Activated T-cell treated with anti-CD3 and anti-CD28 coated beads, Interleukin-2, amount 50 U/mL, for 1 hour (primary cell): ENCODE measurements around the gene ABHD16B.
A peak's percentile ranks its signal among the peaks of the same experiment; 100 is the strongest.

Experiments used
- DNase-seq: peaks from one replicate; pipeline ENCODE4 v3.0.0-alpha.2; 2020

Gene ABHD16B

DNA sequence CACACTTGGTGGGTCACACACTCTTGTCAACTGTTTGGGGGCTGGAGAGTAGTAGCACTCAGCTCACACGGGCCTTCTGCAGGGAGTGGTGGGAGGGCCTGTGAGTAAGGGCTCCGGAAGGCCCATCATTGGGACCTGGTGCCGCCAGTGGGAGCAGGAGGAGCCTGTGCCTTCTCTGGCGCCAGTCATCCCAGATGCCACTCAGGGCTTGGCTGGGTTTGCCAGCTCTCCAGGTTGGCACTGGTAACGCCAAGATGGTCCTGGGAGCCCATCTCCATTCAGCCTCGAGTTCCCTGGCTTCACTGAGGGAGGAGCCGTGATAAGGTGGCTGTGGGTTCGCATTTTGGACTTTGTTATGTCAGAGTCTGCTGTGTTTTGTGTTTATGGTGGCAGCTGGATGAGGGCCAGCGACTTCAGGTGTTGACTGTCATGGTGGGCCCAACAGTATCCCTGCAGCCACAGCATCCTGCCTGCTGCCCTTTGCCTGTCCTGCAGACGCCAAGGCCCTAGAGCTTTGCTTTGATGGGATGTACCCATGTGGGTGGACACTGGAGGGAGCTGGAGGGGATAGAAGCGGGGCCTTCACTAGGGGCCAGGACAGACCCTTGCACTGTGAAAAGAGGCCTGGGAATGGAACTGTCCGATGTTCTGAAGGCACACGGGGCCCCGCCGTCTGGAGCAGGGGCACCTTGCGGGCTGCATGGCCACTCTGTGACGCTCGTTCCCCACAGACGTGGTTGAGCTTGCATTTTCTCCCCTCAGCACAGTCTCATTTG is 20.3 kb downstream of the ABHD16B start:
- DNase-seq = no peak

GRCh38 chr20:63882257-63883200 is 21.2 kb downstream of the ABHD16B start:
- DNase-seq = no peak

- no peak for DNase-seq
These were observed 21.9 kb downstream of the ABHD16B start for GRCh38 chr20:63883201-63883593.

DNA sequence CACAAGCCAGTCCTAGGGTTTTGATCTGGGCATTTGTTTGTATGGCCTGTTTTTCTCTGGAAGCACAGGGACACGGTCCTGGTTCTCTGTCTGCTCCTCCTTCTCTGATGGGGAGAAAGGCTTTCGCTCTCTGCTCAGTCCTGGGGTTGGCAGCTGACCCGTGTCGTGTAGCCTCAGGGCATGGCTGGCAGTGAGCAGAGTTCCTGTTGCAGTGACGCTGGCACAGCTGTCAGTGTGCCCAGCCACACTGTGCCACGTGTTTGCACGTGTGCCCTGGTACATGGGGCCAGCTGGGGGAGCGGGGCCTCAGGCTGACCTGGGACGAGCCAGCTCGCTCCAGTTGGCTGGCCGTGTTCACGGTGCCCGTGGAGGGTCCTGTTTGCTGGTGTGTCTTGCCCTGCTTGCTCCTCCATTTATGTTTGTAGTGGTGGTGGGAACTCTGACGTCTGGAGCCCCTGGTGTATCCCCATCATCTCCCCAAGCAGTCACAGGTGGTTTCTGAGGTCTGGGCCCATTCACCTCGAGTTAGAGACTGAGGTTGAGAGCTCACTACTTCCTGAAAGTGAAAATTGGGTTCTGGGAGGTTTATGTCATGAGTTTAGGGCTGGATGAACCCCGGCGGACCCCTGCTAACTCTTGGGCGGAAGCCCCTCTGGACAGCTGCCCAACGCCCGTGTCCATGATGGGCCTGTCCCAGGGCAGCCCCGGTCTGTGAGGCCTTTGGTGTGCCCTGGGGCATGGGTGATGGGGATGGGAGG is 23.4 kb downstream of the ABHD16B start:
- DNase-seq = no peak

DNA sequence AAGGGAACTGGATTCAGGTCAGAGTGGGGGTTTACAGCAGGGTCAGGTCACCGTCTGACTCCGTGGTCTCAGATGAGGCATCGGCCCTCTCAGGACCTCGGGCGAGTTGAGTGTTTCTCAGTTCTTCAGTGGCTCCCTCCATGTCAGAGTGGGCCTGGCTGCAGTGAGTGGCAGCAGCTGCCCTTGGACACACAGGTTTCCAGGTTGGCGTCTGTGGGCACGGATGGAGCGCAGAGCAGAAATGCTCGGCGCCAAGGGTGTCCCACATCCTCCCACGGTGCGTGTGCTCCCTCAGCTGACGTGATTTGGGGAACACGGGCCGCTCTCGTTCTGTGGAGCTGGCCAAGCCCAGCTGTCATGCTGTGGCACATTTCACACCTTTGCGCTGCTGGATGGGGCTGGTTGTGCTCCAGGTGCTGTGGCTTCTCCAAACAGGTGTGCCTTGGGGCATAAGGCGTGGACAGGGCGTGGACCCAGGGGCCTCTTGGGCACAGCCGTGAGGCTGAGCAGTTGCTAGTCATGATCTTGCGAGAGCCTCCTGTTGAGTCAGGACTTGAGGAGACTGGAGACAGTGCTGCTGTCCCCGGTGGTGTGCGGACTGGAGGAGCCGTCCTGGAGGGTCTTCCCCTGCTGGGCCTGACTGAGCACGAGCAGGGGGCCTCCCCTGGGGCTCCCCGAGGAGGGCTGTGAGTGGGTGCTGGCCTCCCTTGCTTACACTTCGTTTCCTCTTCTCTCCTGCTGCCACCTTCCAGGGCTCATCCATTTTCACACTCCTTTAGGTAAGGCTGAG is 24.2 kb downstream of the ABHD16B start:
- DNase-seq = no peak

- DNase-seq = no peak
These were observed 24.7 kb downstream of the ABHD16B start for GRCh38 chr20:63886054-63886419.

GRCh38 chr20:63886921-63887320 is 25.6 kb downstream of the ABHD16B start:
- DNase-seq = no peak

GRCh38 chr20:63889241-63890200 is 28.2 kb downstream of the ABHD16B start:
- no peak for DNase-seq

DNA sequence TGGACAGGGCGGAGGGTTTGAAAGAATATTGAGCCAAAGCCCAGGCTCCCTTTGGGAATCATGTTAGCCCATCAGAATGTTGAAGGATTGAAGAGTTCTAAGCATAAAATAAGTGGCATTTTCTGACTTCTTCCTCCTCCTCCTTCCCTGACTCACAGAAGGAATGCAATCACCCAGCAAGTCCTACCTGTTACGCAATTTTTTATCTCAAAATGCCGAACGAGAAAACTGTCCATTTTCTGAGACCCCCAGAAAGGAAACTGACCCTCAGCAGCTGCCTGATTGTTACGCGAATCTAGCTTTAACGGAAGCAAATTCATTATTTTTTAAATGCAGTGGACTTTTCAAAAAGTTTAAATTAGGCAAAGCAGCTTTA is 28.9 kb downstream of the ABHD16B start:
- no peak for DNase-seq

DNA sequence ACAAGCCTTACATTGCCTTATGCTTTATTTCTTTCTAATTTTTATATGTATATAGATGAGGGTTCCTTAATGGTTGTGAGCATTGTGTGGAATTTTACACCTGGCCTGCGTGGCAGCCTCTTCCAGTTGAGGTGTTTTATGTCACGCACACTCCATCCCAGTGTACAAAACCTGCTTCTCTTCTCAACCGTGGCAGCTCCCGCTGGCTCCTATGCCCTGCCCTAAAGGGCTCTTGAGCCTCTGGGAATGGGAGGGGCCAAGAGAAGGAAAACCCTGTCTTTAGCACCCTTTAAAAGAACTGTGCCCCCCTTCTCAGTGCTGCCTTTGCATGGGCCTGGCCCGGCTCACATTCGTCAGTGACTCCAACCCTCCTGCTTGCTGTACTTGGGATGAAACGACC is 29.3 kb downstream of the ABHD16B start:
- no peak for DNase-seq

DNA sequence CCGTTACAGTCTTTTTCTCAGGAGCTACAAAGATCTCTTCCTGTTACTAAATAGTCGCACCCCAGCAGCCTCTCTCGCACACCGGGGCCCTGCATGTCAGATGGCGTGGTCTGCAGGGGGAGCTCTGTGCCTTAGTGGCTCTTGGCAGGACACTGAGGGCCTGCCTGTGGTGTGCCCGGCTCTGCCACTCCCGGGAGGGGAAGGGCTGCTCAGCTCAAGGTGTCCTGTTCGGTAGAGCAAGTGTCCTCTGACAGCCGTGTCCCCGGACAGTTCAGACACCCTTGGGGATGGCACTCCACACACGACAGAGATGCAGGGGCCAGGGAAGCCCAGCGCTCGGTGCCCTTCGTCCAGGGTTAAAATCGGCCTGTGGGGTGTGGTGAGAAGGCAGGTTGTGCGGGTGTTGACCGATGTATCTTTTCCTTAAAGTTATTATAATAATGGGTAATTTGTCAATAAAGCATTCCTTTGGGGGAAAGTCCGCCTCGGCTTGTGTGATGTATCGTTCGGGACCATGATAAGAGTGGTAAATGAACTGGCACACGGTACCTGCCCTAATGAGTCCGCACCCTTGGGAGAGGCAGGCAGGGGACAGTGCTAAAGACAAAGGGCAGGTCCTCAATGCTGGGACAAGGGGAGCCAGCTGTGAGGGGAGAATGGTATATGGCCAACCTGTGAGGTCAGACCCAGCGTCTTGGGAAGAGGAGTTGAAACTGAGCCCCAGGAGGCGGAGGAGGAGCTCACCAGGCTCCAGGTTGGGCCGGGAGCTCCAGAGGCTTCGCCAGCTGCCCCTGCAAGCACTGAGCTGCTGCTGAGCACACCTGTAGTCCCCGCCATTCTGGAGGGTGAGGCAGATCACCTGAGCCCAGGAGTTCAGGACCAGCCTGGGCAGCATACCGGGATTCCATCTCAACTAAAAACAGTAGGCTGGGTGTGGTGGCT is 30.0 kb downstream of the ABHD16B start:
- DNase-seq = no peak

- DNase-seq = no peak
These were observed 31.1 kb downstream of the ABHD16B start for GRCh38 chr20:63892402-63892801.

DNA sequence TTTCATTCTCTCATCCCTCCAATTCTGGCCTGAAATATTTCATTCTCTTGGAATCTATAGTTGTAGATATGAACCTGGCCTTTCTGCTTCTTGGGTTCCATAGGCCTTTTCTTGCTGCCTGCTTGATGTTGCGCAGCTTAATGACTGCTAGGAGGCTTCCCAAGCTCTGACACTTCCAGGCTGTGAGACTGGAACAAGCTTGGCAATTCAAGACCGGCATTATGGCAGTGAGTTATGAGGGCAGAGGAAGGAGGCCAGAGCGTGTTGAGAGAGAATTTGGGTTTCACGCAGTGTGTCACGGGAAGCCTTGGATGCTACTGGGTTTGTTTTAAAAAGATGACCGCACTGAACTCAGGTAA is 32.7 kb downstream of the ABHD16B start:
- no peak for DNase-seq

GRCh38 chr20:63894358-63895201 is 33.3 kb downstream of the ABHD16B start, which contains the start of gene DNAJC5:
Gene DNAJC5 (plus strand): TSS chr20:63895126. CDS start chr20:63928346, 33,220 bp downstream.
- peak; percentile 97 for DNase-seq

DNA sequence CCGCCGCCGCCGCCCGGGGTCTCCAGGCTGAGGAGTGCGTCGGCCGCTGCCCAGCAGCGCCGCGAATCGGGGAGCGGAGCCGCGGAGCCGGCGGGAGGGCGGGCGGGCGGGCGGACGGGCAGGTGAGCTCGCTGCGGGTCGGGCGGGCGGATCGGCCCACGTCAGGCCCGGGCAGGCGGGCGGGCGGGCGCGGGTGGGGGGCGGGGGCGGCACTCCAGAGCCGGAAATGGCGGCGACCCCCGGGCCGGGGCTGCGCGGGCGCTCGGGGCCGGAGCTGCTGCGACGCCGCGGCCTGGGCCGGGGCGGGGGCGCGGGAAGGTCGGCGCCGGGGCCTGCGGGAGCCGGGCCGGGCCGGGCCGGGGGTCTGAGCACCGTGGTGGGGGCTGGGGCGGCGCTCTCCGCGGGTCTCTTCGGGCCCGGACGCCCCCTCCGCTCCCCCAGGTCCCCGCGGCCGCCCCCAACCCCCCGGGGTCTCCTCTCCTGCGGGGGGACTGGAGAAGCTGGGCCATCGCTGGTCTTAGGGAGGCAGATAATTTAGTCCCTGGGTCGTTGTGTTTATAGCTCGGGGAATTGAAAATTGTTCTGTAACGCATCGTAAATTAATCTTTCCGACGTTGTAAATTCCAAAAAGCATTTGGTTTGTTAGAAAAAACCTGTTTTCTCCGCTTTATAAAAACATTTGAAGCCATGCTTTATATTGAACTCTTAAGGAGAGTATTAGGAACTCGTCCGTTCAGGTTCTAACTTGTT is 34.1 kb downstream of the ABHD16B start:
- DNase-seq = no peak

DNA sequence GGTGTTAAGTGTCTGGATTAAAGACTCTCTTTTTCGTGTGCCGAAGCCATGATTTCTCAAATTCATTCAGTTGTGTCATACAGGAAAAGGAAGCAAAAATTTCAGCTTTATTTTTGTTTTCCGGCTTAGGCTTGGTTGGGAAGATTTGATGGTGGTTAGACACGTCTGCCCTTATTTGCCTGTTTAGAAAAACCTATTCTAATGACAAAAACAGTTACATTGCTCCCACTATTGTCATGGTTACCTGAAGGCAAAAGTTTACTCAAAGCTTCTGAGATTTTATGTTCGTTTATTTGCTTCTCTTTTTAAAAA is 34.6 kb downstream of the ABHD16B start:
- no peak for DNase-seq

GRCh38 chr20:63896264-63897105 is 35.2 kb downstream of the ABHD16B start:
- DNase-seq = peak; percentile 36
